HepG2 (cell line): ENCODE data around the gene ANO10. TPM values are rescaled to one million over a fixed set of nuclear protein-coding genes. Genes with fewer than 3 reads are reported as not detected.

Experiments used
- ATAC-seq: fragments of 200-7000 bp; cut with Tn5 transposase; 3 replicates; pipeline ENCODE4 v1.9.1; 2020; ENCODE audit warnings: mild to moderate bottlenecking, moderate library complexity
- BruUV-seq: library from RNA; stranded (reverse); fragments of 400-500 nt; replicated peaks from 2 replicates; lab custom pipeline; 2021; lab: Mats Ljungman, UMichigan
- CTCF ChIA-PET: fragments of 300-600 bp; formaldehyde crosslinking; extraction: SDS; loops from one replicate; lab custom pipeline; 2021; ENCODE audit warnings: low total read pairs, inconsistent platforms, low intra/inter-chr PET ratio; lab: Yijun Ruan, JAX
- POLR2A ChIA-PET: fragments of 350-600 bp; sonication (Branson Sonifier 250); formaldehyde crosslinking; loops from one replicate; lab custom pipeline; 2020; ENCODE audit warnings: antibody characterized with exemption, inconsistent platforms; lab: Yijun Ruan, JAX
- DNase-seq: peaks from one replicate; pipeline ENCODE4 v3.0.0-alpha.2; 2015; ENCODE audit warnings: low spot score
- FAIRE-seq: peaks from 3 replicates; lab custom pipeline; 2011; peaks lifted over from hg19 to GRCh38; lab: Jason Lieb, UNC
- H2AFZ ChIP-seq: one replicate; pipeline ENCODE4 v1.6.1; 2011; ENCODE audit warnings: low read length, inconsistent platforms
- H3K27ac ChIP-seq: fragments of 300-600 bp; 3 replicates; pipeline ENCODE4 v1.8.0; 2011; ENCODE audit warnings: mixed run types, mild to moderate bottlenecking, mixed read lengths, low read length, inconsistent platforms; ENCODE audit not compliant: insufficient read depth; ENCODE audit errors: extremely low read length
- H3K27me3 ChIP-seq, 2 experiments: fragments of 200-600 bp in 1 of 2; 2 replicates in 1 of 2; 3 replicates in 1 of 2; pipeline versions ENCODE4 v1.6.0 to v1.8.0; 2011; ENCODE audit warnings: low read length in 2 of 2, mild to moderate bottlenecking in 2 of 2, moderate library complexity in 2 of 2, inconsistent platforms in 1 of 2; ENCODE audit not compliant: insufficient read depth in 2 of 2, control insufficient read depth in 1 of 2
- H3K36me3 ChIP-seq, 2 experiments: fragments of 200-600 bp in 1 of 2; replicated peaks in 1 of 2; 2 replicates in 1 of 2; 3 replicates in 1 of 2; pipeline versions ENCODE4 v1.5.1 to v1.8.0; 2011; ENCODE audit warnings: low read length in 2 of 2, inconsistent platforms in 1 of 2; ENCODE audit not compliant: insufficient read depth in 2 of 2, control insufficient read depth in 1 of 2
- H3K4me1 ChIP-seq: 2 replicates; pipeline ENCODE4 v1.5.1; 2012; ENCODE audit warnings: low read length, inconsistent platforms; ENCODE audit not compliant: insufficient read depth
- H3K4me2 ChIP-seq: 2 replicates; pipeline ENCODE4 v1.6.0; 2011; ENCODE audit warnings: low read depth, low read length, inconsistent platforms
- H3K4me3 ChIP-seq, 3 experiments: fragments of 200-600 bp in 1 of 3; sonication (generic), shearing (Covaris generic) in 1 of 3; replicated peaks in 1 of 3; 2 replicates each; pipeline ENCODE4 v1.5.1; 2011 to 2016; ENCODE audit warnings: low read length in 3 of 3, inconsistent platforms in 2 of 3, low read depth in 2 of 3, mild to moderate bottlenecking in 2 of 3, control low read depth in 1 of 3, mixed read lengths in 1 of 3; ENCODE audit not compliant: insufficient read depth in 1 of 3
- H3K79me2 ChIP-seq: one replicate; pipeline ENCODE4 v1.6.1; 2011; ENCODE audit warnings: low read length, inconsistent platforms; ENCODE audit not compliant: insufficient read depth
- H3K9ac ChIP-seq: 2 replicates; pipeline ENCODE4 v1.6.0; 2011; ENCODE audit warnings: mild to moderate bottlenecking, low read depth, low read length, inconsistent platforms; ENCODE audit not compliant: insufficient read depth
- H3K9me3 ChIP-seq: 2 replicates; pipeline ENCODE4 v1.5.1; 2012; ENCODE audit warnings: mild to moderate bottlenecking, low read length
- H4K20me1 ChIP-seq: 2 replicates; pipeline ENCODE4 v1.6.0; 2011; ENCODE audit warnings: inconsistent platforms, mild to moderate bottlenecking, low read length, moderate library complexity; ENCODE audit not compliant: insufficient read depth
- ARNT ChIP-seq: fragments of 450-650 bp; IDR thresholded peaks from 2 replicates; pipeline ENCODE4 v1.6.1; 2017
- CSRNP1 ChIP-seq: sonication (generic); formaldehyde crosslinking; IDR thresholded peaks from 2 replicates; pipeline ENCODE4 v1.8.1; 2023; ENCODE audit warnings: mild to moderate bottlenecking, missing genetic modification reagents
- NBN ChIP-seq: fragments of 450-650 bp; conservative IDR thresholded peaks from 2 replicates; pipeline ENCODE4 v1.6.1; 2017
- ZNF576 ChIP-seq: sonication (generic); formaldehyde crosslinking; IDR thresholded peaks from 2 replicates; pipeline ENCODE4 v1.4.0; 2020; ENCODE audit warnings: mild to moderate bottlenecking, missing genetic modification reagents
- WGBS: methylation state at CpG from one replicate; pipeline ENCODE4 v1.1.6; 2017; ENCODE audit warnings: low lambda C conversion rate; 5-methylcytosine and 5-hydroxymethylcytosine counted together
- in situ Hi-C: cut with HindIII; loops from 2 replicates; pipeline ENCODE4 v1.10.0; 2017; ENCODE audit warnings: low pct_unique_long_range_greater_than_20kb; ENCODE audit not compliant: extremely low pct_ligation_motif_present
- intact Hi-C: fragments of 100-400 bp; cut with micrococcal nuclease; formaldehyde crosslinking; loops from one replicate; pipeline ENCODE4 v1.10.0; 2022; ENCODE audit not compliant: unreplicated experiment
- polyA plus RNA-seq, 8 experiments: library from polyadenylated mRNA; depleted of rRNA in 3 of 8; stranded (reverse) in 7 of 8; unstranded in 1 of 8; fragments of >200 nt; fragmentation: Illumina TruSeq in 4 of 8; extraction: Trizol in 4 of 8; gene quantifications; 2 replicates each; pipeline versions ENCODE4 v1.2.1 to v1.2.3, GENCODE V29; 2011 to 2016; ENCODE audit warnings: low read depth in 4 of 8, missing spikeins in 1 of 8, mixed read lengths in 1 of 8; ENCODE audit not compliant: insufficient read depth in 1 of 8
- total RNA-seq, 5 experiments: library from RNA; depleted of rRNA; stranded (reverse); fragments of >200 nt; fragmentation: Illumina TruSeq; extraction: Trizol; gene quantifications; 2 replicates each; pipeline ENCODE4 v1.2.3, GENCODE V29; 2016; ENCODE audit warnings: low read depth in 1 of 5
- TF ChIP-seq, protein P1 (sequence below): sonication (generic); formaldehyde crosslinking; IDR thresholded peaks from 2 replicates; pipeline ENCODE4 v1.5.1; 2020; ENCODE audit warnings: mild to moderate bottlenecking, missing genetic modification reagents, borderline replicate concordance

ANO10 gene
- total and polyA plus RNA-seq, 2 of the 13 experiments (the other 11 are each of a cell fraction or from before 2014, with no cell fraction given): 10.4 to 13.1 TPM

DNA sequence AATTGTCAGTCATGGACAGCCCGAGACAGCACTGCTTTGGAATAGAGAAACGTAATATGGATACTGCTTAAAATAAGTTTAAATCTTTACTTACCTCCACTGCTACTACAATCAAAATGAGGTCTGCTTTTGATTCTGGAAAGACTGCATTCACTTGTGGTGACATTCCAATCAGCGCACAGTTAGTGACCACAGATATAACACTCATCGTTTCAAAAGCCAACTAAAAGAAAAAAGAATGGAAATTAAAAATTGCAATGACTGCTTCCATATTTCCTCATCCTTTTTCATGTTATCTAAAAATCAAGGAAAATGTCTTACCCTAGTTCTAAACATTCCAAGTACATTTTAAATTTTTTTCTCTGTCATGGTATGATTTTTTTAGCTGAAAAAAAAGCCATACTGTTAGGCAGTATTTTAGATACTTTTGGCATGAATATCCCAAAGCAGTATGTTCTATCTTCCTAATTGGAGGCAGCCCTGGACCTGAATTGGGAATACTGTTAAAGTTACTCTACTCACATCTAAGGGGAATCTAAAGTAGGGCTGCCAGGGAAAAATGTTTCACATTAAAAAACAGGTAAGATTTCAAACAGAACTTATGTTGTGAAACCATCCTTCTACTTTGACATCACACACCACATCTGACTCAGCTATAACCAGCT is 72.1 kb downstream of the ANO10 start:
- Histone ChIP-seq H3K36me3 (no peaks in the 10 kb centered on the region), H3K27me3 (no peaks in the 10 kb centered on the region), H2AFZ (no peak overlapping the region), H3K4me1 (no peaks in the 10 kb centered on the region), H3K4me3 (no peak overlapping the region), H3K79me2 (no peaks in the 10 kb centered on the region), H3K4me2 (no peak overlapping the region), H3K27ac (no peak overlapping the region), H3K9ac (no peak overlapping the region), H3K9me3 (no peaks in the 10 kb centered on the region), H4K20me1 (no peaks in the 10 kb centered on the region)
- FAIRE-seq (no peak), ATAC-seq (no peak), DNase-seq (no peak)
- WGBS: 97% methylated on average over 4 of the region's 4 CpGs
- in situ Hi-C loops: loop anchor here (5.0 to 10.0 kb wide), 3 partner anchors 85 to 655 kb away; no protein-coding TSS in a partner anchor
- POLR2A ChIA-PET: no interaction called here
- no TSS peak for BruUV-seq
- TF ChIP-seq NBN: no peak
- TF ChIP-seq, protein P1, sequence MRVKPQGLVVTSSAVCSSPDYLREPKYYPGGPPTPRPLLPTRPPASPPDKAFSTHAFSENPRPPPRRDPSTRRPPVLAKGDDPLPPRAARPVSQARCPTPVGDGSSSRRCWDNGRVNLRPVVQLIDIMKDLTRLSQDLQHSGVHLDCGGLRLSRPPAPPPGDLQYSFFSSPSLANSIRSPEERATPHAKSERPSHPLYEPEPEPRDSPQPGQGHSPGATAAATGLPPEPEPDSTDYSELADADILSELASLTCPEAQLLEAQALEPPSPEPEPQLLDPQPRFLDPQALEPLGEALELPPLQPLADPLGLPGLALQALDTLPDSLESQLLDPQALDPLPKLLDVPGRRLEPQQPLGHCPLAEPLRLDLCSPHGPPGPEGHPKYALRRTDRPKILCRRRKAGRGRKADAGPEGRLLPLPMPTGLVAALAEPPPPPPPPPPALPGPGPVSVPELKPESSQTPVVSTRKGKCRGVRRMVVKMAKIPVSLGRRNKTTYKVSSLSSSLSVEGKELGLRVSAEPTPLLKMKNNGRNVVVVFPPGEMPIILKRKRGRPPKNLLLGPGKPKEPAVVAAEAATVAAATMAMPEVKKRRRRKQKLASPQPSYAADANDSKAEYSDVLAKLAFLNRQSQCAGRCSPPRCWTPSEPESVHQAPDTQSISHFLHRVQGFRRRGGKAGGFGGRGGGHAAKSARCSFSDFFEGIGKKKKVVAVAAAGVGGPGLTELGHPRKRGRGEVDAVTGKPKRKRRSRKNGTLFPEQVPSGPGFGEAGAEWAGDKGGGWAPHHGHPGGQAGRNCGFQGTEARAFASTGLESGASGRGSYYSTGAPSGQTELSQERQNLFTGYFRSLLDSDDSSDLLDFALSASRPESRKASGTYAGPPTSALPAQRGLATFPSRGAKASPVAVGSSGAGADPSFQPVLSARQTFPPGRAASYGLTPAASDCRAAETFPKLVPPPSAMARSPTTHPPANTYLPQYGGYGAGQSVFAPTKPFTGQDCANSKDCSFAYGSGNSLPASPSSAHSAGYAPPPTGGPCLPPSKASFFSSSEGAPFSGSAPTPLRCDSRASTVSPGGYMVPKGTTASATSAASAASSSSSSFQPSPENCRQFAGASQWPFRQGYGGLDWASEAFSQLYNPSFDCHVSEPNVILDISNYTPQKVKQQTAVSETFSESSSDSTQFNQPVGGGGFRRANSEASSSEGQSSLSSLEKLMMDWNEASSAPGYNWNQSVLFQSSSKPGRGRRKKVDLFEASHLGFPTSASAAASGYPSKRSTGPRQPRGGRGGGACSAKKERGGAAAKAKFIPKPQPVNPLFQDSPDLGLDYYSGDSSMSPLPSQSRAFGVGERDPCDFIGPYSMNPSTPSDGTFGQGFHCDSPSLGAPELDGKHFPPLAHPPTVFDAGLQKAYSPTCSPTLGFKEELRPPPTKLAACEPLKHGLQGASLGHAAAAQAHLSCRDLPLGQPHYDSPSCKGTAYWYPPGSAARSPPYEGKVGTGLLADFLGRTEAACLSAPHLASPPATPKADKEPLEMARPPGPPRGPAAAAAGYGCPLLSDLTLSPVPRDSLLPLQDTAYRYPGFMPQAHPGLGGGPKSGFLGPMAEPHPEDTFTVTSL: no peak
- no peak for TF ChIP-seq CSRNP1 (CRISPR knock-in tag)
- TF ChIP-seq ARNT: no peak
- no peak for TF ChIP-seq ZNF576
- intact Hi-C loops: no loop called here
- CTCF ChIA-PET: no interaction called here
